ENCODE data around the gene FTCD.

- TF ChIP-seq CTCF (conservative IDR thresholded peaks at IDR 0.05; ENCODE audit: low read depth, low read length): no peak
- no peak for TF ChIP-seq POLR2A (IDR thresholded peaks at IDR 0.05; ENCODE audit: low read depth, low read length)
- TF ChIP-seq MAFK (IDR thresholded peaks at IDR 0.05; ENCODE audit: low read depth, low read length): no peak
- no peak for TF ChIP-seq SMC3 (IDR thresholded peaks at IDR 0.05; ENCODE audit: low read depth, low read length)
- TF ChIP-seq USF2 (IDR thresholded peaks at IDR 0.05; ENCODE audit: low read depth, low read length): 0 out of 2 replicates have a peak, but pooled peaks have one; percentile 8
- no peak for TF ChIP-seq ELK1 (IDR thresholded peaks at IDR 0.05; ENCODE audit: borderline replicate concordance, low read depth, low read length)
- TF ChIP-seq RAD21 (IDR thresholded peaks at IDR 0.05; ENCODE audit: low read length): no peak
- no peak for TF ChIP-seq CEBPB (IDR thresholded peaks at IDR 0.05; ENCODE audit: low read depth, low read length)
- TF ChIP-seq BHLHE40 (IDR thresholded peaks at IDR 0.05; ENCODE audit: low read depth, low read length): no peak
- TF ChIP-seq RFX5 (IDR thresholded peaks at IDR 0.05; ENCODE audit: low read depth, low read length): no peak
Observed at GRCh38 chr21:46111857-46112724, 43.3 kb downstream of the FTCD start.
